C1 segment of cervical spinal cord (tissue), 14 donors: ENCODE measurements around the gene RGS21.
"Not testable (repeated sequence)": the region's sequence is repeated elsewhere in the genome, so short reads cannot be mapped to it uniquely, and the experiment has no call there.

Source experiments
- DNase-seq, 14 donors: peaks; one replicate each; lab custom pipeline; 2025; lab: John Stamatoyannopoulos, UW

RGS21 gene, protein sequence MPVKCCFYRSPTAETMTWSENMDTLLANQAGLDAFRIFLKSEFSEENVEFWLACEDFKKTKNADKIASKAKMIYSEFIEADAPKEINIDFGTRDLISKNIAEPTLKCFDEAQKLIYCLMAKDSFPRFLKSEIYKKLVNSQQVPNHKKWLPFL

DNA sequence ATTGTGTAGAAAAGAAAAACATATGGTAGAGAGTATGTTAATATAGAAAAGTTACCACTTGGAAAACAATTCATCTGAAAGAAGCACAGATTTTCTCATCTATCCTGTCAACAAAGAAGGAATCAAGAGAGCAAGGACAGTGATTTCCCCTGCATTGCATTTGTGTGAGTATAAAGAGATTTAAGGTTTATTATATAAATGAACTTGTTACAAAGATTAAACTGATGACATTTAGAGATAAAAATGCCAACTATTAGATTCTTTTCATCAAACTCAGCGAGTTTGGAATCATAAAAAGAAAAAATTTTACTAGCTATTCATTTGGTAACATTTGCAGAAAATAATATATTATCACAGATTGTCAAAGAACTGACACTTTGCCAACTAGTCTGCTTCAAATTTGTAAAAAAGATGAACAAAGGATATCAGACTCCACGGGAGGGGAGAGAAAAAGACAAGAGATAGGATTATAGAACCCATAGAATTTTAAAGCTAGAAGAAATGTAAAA lies at the start of gene RGS21:
RGS21 (plus strand) TSS at position 51 of the 509 bp plus-strand sequence. CDS start 26,045 bp downstream, outside the sequence.
- DNase-seq, result no peak

DNA sequence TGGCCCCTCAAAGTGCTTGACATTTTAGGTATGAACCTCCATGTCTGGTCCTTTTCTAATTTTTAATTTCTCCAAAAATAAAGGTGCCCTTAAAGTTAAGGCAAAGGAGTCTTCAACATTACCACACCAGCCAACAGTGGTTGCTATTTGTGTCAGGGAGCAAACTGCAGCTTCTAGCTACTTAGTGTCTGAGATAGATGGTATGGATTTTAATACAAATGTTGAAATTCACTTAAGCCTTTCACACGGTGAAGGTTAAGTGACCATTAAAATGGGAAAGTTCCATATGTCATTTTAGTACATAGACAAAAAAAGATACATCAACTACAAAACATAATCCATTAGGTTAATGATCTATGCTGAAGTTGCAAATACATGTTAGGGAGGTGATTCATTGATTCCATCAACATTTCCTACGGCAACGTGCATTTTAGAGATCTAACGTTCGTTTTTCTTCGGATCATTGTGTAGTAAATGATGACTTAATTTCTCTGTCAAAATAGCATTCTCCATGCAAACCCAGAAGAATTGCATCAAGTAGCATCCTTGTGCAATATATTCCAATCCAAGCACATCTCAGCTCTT lies 48.2 kb upstream of the RGS21 start:
- DNase-seq, result no peak

DNA sequence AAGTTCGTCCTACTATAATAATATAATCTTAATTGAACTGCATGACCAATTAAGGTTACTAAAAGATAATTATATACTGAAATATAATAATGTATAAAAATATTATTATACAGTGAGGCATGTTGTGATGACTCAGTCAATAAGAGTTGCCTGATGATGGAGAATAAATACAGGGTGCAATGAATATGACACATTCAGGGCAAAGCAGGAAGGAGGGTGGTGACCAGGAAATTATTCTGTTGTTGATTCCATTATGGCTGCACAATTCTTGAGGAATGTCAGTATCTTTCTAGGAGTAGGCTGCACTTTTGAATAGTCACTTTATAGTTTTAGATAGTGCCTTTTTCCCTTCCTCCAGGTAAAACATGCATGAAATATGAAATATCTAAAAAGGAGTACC lies 46.4 kb upstream of the RGS21 start:
- no peak for DNase-seq

DNA sequence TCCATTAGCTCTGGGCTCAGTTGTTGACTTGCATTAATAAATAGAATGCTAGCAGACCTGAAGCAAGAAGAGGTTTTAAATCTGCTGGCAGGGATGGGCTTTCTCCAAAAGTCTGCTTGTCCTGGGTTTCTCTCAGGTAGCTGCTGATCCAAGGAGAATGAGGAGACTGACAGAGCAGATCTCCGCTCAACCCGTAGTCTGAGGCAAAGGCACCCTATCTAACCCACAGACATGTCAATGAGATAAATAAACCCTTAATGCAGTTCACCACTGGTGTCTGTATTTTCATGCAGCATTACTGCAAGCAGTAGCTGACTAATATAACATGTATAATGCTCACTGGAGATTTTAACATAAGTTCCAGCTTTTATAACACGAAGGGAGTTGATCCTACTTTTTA lies 44.1 kb upstream of the RGS21 start:
- DNase-seq, result no peak

DNA sequence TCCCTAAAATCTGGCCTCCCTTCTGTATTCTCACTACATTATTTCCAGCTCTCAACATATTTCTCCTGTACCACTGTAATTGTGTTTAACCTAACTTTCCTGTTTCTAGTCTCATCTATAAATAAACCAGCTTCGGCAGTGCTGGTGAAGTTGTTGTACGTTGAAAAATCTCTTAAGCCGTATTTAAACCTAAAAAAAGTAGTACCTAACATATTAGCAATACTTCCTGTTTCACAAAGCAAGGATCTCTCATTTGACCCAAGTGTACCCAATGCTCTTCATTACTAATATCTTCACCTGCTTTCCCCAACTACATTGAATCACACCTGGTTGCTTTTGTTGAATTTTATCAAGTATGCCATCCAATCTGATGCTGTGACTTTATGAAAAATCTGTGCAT lies 42.2 kb upstream of the RGS21 start:
- no peak for DNase-seq

DNA sequence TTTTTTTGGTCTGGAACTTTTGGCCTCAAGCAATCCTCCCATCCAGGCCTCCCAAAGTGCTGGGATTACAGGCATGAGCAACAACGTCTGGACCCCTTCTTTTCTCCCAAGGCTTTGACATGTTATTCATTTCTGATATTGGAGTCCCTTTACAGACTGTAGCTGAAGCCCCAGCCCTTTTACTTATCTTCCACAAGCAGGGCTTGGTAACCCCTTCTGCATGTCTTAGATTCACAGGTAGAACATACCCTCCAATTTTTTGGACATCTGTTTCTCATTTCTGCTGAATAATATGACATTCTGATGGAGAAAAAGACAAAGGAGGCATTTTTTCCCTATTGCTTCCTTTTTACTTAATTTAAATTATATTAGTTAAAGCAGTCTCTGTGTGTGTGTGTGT lies 39.2 kb upstream of the RGS21 start:
- no peak for DNase-seq

DNA sequence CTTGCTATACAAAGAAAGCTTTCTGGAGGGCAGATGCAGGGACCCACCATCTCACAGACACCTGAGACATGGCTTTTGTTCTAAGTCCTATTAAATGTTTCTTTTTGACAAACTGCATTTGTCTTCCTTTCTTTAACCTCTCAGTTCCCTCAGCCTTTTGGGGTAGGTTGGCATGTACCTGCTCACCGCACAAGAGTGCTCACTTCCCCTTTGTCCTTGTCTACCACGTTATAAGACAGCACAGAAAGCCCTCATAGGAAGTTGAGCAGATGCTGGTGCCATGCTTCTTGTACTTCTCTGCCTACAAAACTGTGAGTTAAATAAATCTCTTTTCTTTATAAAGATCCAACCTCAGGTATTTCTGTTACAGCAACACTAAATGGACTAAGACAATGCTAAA lies 31.9 kb upstream of the RGS21 start:
- no peak for DNase-seq

DNA sequence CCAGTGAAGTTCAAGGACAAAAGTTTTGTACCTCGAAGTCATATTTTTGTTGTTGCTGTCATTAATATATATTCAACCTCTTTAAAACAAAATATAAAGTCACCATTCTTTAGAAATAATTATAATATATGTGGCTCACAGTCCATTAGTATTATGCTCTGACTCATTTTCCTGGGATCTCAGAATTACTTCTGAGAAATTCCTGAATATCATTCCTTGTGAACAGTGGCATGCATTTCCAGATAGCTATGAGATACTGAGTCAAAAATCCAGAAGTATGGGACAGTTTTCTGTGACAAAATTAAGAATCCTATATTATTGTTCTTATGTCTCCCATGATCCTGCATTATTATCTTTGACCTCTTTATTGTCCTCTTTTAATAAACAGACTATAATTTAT lies 13.8 kb upstream of the RGS21 start:
- DNase-seq, result no peak

DNA sequence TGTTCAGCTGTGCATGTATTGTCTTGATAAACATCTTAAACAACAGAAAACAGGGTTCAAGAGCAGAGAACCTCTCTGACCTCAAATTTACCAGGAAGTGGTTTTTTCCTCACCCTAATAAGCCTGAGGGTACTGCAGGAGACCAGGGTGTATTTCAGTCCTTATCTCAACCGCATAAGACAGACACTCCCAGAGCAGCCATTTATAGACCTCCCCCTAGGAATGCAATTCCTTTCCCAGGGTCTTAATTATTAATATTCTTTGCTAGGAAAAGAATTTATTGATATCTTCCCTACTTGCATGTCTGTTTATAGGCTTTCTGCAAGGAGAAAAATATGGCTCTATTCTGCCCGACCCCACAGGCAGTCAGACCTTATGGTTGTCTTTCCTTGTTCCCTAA lies 8.5 kb upstream of the RGS21 start:
- not testable (repeated sequence) for DNase-seq

DNA sequence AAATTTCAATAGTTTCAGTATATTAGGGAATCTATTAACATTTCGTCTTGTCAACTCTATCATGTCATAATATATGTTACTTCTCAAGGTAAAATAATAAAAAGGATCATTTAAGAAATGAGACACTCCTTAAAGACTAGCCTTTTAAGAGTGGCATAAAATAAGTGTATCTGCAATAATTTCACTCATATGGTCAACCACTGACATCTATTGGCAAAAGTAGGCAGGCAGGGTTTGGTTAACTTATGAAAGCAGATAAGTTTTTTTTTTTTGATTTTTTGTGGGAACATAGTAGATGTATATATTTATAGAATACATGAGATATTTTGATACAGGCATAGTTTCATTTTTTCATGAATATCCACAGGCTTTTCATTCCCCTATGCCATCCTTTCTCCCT lies 5.5 kb upstream of the RGS21 start:
- no peak for DNase-seq

DNA sequence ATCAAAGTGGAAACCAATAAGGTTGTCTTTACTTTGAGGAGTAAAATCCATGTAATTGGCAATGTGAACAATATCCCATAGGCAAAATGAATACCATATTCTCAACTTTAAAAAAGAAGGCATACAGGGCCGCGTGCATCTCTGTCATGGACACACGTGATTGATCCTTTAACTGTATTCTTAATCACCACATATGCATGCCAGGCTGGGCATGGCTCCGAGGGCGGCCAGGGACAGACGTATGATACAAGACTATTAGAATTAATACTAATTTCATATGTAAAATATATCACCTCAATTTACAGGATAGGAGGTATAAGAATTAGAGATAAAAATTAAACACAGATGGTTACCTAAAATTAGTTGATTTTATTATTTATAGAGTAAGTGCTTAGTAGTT lies 11.2 kb downstream of the RGS21 start:
- no peak for DNase-seq

DNA sequence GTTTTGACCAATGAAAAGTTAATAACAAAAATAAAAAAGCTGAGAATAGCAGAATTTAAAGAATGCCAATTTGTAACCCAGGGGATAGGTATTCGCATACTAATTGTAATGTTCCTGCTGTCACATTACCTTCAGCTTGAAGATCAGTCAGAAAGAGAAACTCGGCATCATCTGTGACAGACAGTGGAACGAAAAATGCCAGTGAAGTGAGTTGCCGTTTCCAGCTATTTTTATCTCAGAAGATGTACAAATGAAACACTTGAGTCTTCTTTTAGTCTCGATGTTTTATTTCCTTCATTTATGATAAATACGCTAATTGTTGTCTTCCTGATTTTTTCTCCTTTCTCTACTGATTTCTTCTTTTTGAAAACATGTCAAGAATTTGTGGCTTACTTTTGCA lies 26.1 kb downstream of the RGS21 start:
- no peak for DNase-seq

DNA sequence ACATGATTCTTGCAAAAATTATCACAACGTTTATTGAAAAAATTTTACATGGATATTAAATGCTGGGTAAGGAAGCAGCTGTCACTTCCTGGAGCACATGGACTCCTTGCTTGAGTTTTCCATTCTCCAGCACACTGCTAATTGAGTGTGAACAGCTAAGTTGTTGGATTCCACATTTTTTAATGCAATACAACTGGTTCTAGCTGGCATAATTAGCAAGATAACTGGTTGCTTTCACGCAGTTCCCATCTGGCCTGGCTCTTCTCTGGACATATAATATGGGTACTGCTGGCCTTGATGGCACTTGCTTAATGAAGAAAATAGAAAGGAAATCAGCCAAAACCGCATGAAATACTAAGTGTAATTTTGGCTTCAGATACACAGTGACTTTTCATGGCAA lies 26.6 kb downstream of the RGS21 start:
- no peak for DNase-seq

DNA sequence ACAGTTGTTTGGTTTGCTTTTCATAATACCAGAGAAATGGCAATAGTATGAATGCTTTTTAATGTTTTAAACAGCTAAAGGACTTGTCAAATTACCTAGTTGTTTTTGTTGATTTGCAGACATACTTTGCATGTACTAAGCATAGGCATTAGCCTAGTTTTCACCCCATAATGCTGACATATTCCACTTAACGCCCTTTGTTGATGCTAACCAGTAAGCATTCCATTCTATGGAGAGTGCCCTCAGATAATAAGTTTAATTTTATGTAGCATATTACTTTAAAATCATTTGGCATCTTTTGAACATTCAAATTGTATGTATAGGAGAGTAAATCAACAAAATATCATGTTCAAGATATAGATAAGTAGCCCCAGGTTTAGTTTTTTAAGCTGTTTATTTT lies 32.5 kb downstream of the RGS21 start:
- no peak for DNase-seq

DNA sequence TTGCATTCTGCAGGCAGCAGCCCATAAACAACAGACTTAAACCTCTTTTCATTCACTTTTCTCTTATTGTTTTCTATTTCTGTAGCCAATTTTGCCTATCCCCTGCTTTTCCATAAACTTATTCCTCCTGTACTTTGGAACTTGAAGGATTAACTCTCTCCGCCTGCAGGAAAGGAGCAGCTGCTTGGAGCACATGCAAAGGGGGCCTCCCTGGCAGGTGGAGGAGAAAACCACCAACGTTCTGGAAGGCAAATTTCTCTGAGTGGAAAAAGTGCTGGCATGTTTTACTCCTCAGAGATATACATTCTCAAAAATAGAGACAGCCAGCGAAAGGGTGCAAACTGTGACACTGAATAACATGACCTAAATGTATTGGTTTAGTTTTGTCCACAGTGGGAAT lies 33.6 kb downstream of the RGS21 start:
- DNase-seq, result no peak

DNA sequence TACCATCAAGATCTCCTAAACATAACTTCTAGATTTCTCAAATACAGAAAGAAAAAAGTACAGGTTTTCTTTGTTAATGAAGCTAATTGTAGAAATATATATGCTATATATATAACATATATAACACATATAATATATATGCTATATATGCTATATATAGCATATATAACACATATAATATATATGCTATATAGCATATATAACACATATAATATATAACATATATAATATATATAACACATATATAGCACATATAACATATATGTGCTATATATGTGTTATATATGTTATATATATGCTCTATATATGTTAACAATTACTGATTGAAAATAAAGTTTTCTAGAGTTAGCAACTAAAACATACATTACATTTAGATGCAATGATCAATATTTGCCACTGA lies 34.8 kb downstream of the RGS21 start:
- no peak for DNase-seq

DNA sequence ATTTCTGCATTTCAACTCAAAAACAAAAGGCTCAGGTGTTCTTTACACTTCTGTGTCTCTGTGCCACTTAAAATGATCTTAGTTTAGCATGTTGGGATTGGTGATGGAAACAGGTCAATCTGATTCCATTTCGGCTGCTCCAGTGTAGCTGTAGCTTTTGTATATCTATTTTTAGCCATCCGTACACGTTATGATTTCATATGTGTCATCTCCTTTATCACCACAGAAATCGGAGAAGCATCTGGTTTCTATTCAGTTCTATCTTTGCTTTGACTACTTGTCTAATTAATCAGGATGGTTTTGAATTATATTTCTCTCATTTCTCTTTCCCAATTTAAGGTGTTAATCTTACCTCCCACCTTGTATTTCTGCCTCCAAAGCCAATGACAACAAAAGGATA lies 41.1 kb downstream of the RGS21 start:
- DNase-seq, result no peak

DNA sequence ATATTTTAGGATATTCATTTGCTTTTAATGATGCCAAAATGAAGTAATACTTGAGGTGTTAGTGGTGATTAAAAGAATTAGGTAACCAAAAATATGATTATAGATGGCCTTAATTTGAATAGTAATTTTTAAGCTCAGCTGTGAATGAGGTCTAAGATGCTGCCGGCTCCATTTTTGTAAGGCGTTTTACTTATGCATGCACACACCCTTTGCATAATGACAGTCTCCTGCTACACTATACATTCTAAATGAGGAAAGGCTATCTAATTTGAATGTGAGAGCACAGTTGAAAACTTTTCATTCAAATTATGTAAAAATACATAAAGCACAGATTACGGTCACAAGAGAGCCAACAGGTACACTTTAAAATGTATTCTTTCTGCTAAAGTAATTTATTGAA lies 41.6 kb downstream of the RGS21 start:
- DNase-seq, result no peak

DNA sequence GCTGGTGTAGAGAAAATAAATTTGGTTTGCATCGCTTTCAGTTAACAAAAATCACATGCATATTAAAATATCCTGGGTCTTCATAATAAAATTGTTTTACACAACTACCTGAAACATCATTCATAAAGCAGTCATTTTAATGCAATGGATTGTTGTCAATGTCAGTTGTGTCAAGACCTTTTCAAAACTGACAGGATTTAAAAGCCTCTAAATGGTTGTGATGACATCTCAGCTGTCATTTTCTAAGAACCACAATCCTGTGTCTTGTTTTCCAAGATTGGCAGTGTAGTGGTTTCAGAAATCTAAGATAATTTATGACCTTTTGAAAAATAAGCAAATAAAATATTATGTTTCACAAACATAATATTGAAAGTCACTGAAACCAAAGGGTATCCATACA lies 42.0 kb downstream of the RGS21 start:
- no peak for DNase-seq

DNA sequence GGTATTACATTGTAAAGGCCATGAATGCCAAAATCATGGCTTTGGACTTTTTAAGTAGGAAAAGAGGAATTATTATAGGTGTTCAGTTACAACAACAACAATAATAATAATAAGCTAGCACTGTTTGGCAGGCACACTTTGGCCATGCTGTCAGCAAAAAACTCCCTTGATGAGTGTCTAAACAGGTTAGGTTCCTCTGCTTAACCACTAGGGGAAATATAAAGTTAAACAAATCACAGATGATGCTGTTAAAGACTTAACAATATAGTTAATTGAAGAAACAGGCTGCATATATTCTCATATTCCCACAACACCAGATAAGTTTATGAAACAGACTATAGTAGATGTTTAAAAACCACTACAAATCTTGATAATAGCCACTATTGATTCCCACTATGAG lies 46.4 kb downstream of the RGS21 start:
- no peak for DNase-seq

DNA sequence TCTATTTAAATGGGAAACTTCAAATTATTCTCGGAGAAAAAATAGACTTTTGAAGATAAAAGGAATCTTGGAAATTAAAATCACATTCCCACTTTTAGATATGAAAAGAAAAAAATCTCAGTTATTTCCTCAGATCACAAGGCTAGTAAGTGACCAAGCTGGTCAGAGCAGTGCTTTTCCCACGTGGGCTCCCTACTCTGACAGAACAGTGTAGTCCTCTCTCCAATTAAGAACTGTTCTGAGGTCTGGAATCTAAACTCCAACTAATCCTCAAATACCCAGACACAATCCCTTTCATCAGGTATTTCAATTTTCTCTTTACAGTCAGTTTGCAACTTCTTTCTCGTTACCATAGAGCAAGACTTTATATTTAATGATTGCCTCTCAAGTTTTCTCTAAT lies 50.6 kb downstream of the RGS21 start:
- DNase-seq, result no peak

DNA sequence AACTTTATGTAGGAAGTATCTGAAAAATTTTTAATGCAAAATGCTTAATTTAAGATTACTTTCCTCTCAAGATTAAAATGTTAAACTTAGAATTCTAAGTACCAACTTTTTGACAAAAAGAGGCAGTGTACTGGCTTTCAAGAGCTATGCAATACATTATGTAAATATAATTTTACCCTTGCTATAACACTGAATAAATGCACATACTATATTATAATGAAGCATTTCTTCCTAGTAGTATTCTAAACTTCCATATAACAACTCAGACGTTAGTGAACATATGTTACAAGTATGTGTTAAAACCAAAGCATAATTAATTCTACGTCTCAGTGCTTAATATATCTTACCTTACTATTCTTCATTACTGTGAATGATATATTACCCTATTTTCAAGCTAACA lies 58.5 kb downstream of the RGS21 start:
- no peak for DNase-seq

DNA sequence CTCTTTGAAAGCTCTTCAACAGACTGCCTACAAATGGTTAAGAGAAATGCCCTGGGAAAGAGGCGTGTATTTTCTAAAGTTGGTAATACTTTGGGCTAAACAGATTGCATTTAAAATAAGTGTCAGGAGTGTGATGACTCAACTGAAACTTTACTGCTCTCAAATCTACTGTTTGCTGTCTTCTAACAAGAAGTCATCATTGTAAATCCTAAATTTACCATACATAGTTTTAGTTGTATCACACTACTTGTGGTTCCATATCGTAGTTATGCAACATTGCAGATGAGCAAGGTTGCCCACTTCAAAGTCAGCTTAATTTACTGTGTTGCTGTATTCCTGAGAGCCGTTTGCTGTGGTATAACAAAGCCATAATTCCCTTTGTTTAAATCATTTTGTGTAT lies 59.6 kb downstream of the RGS21 start:
- no peak for DNase-seq

DNA sequence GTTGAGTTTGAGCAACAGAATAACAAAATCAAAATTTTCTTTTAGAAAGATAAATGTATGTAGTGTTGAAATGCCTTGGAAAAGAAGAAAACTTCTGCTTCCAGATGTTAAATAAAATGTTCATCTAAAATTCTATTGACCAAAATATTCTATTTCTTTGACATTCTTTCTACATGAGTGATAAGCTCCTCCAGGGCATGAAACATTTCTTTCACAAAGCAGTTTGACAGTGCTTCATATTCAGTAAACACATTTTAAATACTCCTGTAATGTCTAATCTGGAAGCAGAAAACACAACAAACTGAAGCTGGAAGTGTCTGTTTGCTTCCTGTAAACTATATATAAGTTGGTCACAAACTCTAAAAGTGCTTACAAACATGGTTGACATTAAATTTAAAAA lies 61.5 kb downstream of the RGS21 start:
- no peak for DNase-seq
